T follicular helper cell (primary cell): ENCODE results near the gene MDH1B.

Experiments used
- DNase-seq: peaks from one replicate; pipeline ENCODE4 v3.0.0-alpha.2; 2020; ENCODE audit warnings: low read depth

MDH1B gene

GRCh38 chr2:206693399-206694137 is 71.6 kb downstream of the MDH1B start:
- DNase-seq = peak; percentile 0

- DNase-seq = no peak
Measured at GRCh38 chr2:206692971-206693370, 72.2 kb downstream of the MDH1B start.

GRCh38 chr2:206688990-206689389 is 76.1 kb downstream of the MDH1B start:
- DNase-seq = no peak

GRCh38 chr2:206688453-206688852 is 76.7 kb downstream of the MDH1B start:
- DNase-seq = no peak
